HUES64 (cell line): ENCODE measurements around the gene PPARA.

Experiments used
- H3K27ac ChIP-seq: 2 replicates; pipeline ENCODE4 v1.7.0; 2013; ENCODE audit warnings: low read depth, low read length, inconsistent platforms
- H3K27me3 ChIP-seq: 2 replicates; pipeline ENCODE4 v1.6.1; 2013; ENCODE audit warnings: mild to moderate bottlenecking, low read length; ENCODE audit not compliant: insufficient read depth
- H3K36me3 ChIP-seq: 2 replicates; pipeline ENCODE4 v1.6.1; 2013; ENCODE audit warnings: mild to moderate bottlenecking, low read length; ENCODE audit not compliant: insufficient read depth
- H3K4me1 ChIP-seq: 2 replicates; pipeline ENCODE4 v1.6.1; 2013; ENCODE audit warnings: mild to moderate bottlenecking, low read length, moderate library complexity; ENCODE audit not compliant: insufficient read depth
- H3K4me3 ChIP-seq: 2 replicates; pipeline ENCODE4 v1.5.1; 2013; ENCODE audit warnings: mild to moderate bottlenecking, low read length, moderate library complexity
- H3K9ac ChIP-seq: 2 replicates; pipeline ENCODE4 v1.6.1; 2013; ENCODE audit warnings: mild to moderate bottlenecking, low read depth, low read length
- H3K9me3 ChIP-seq: 2 replicates; pipeline ENCODE4 v1.6.1; 2013; ENCODE audit warnings: low read depth, low read length; ENCODE audit not compliant: insufficient read depth
- WGBS: fragments of 150-250, 120-280 bp; methylation state at CpG from one replicate; pipeline ENCODE4 v1.1.7; 2013; ENCODE audit warnings: missing lambda C conversion rate; 5-methylcytosine and 5-hydroxymethylcytosine counted together

PPARA gene

DNA sequence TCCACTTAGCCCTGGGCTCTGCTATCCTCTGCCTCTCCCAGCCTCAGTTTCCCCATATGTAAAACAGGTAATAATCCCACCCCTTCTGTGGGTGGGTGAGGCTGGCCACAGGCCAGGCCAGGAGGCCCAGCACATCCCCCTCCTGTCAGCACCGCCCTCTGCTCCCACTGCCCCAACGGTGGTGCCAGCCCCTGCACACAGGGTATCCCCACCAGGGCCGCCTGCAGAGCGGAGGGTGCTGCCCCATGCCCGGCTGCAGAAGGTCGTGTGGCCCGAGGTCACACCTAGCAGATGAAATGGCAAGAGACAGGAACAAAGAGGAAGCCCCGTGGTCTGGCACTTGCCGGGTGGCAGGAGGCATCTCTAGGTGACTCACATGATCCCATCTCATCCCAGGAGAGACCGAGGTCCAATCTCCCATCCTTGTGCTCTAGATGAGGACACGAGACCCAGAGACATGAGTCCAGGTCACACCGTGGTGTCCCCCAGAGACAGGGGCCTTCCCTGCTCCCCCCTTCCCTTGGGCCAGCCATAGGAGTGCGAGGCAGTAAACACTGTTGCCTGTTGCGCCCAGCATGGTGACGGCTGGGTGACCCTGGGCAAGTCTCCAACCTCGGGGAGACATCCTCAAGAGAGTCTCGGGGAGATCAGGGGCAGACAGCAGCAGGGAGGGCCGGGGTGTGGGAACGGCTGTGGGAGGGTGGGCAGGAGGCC is 27.2 kb upstream of the PPARA start:
- Histone ChIP-seq H3K9ac (no peak overlapping the region), H3K4me3 (no peak overlapping the region), H3K4me1 (no peaks in the 10 kb centered on the region), H3K27ac (no peak overlapping the region), H3K27me3 (no peaks in the 10 kb centered on the region), H3K36me3 (no peaks in the 10 kb centered on the region), H3K9me3 (no peaks in the 10 kb centered on the region)
- 88% methylated on average over 19 of the region's 19 CpGs for WGBS

DNA sequence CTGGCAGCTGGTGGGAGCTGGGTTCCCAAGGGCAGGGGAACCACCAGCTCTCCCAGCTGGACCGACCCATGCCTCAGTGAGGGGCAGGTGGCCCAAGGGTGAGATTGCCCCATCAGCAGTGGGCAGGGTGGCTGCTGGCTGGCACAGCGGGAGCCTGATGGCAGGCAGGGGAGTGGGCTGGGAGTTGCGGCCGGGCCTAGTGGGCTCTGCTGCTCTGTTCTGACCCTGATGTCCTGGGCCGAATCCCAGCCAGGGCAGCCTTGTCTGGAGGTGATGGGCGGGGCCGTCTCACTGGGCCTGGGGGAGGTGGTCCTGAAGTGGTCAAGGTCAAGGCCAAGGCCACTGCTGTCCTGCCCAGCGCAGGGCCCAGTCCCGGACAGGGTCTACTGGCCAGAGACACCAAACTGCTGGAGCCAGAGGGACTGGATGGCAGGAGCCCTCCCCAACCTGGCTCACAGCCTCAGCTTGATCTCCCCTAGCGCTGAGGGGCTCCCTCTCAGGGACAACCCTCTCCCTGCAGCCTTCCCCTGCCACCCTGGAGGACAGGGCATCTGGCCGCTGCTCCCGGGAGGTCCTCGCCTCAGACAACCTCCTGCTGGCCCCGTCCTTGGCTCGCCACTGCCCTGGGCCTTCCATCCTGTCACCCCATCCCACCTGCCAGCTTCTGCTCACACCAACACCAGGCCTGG is 26.5 kb upstream of the PPARA start:
- no peak overlapping the region for H3K27ac ChIP-seq
- H3K9ac ChIP-seq = no peak overlapping the region
- no peaks in the 10 kb centered on the region for H3K9me3 ChIP-seq
- H3K4me3 ChIP-seq = no peak overlapping the region
- 89% methylated on average over 15 of the region's 15 CpGs for WGBS
- no peaks in the 10 kb centered on the region for H3K36me3 ChIP-seq
- no peaks in the 10 kb centered on the region for H3K27me3 ChIP-seq
- no peaks in the 10 kb centered on the region for H3K4me1 ChIP-seq

GRCh38 chr22:46124383-46125144 is 25.8 kb upstream of the PPARA start:
- Histone ChIP-seq H3K36me3 (no peaks in the 10 kb centered on the region), H3K4me3 (no peak overlapping the region), H3K9ac (no peak overlapping the region), H3K4me1 (no peaks in the 10 kb centered on the region), H3K9me3 (no peaks in the 10 kb centered on the region), H3K27ac (no peak overlapping the region), H3K27me3 (no peaks in the 10 kb centered on the region)
- WGBS = 93% methylated on average over 12 of the region's 12 CpGs

GRCh38 chr22:46125311-46125710 is 25.0 kb upstream of the PPARA start:
- H3K4me3 ChIP-seq = no peak overlapping the region
- H3K27me3 ChIP-seq = no peaks in the 10 kb centered on the region
- WGBS = 91% methylated on average over 7 of the region's 7 CpGs
- H3K4me1 ChIP-seq = no peaks in the 10 kb centered on the region
- H3K27ac ChIP-seq = no peak overlapping the region
- no peaks in the 10 kb centered on the region for H3K9me3 ChIP-seq
- H3K36me3 ChIP-seq = no peaks in the 10 kb centered on the region
- no peak overlapping the region for H3K9ac ChIP-seq

GRCh38 chr22:46125816-46126765 is 24.2 kb upstream of the PPARA start:
- Histone ChIP-seq H3K27me3 (no peaks in the 10 kb centered on the region), H3K4me3 (no peak overlapping the region), H3K4me1 (no peaks in the 10 kb centered on the region), H3K9ac (no peak overlapping the region), H3K9me3 (no peaks in the 10 kb centered on the region), H3K36me3 (no peaks in the 10 kb centered on the region), H3K27ac (no peak overlapping the region)
- WGBS = 93% methylated on average over 33 of the region's 33 CpGs

DNA sequence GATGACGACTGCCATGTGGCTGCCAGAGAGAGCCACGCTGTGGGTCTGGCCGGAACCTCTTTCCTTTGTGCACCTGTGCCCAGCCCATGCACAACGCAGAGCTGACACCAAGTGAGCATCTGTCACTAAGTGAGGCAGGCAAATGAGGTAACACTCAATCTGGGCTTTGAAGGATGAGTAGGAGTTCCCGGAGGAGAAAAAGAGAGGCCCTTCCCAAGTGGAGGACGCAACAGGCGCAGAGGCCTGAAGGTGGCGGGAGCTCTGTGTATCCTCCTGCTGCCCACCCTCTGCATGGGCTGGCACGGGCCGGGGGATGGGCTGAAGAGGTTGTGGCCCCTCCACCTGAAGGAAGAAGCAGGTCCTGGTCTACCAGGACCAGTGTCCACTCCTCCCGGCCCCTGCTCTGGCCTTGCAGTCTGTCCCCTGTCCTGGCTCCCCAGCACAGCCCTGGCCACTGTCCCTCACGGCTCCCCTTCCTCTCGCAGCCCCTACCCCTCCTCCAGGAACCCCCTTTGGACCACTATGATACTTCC is 23.4 kb upstream of the PPARA start:
- WGBS = 90% methylated on average over 13 of the region's 13 CpGs
- no peaks in the 10 kb centered on the region for H3K4me1 ChIP-seq
- no peaks in the 10 kb centered on the region for H3K9me3 ChIP-seq
- no peaks in the 10 kb centered on the region for H3K36me3 ChIP-seq
- no peak overlapping the region for H3K9ac ChIP-seq
- no peak overlapping the region for H3K4me3 ChIP-seq
- H3K27ac ChIP-seq = no peak overlapping the region
- H3K27me3 ChIP-seq = no peaks in the 10 kb centered on the region

DNA sequence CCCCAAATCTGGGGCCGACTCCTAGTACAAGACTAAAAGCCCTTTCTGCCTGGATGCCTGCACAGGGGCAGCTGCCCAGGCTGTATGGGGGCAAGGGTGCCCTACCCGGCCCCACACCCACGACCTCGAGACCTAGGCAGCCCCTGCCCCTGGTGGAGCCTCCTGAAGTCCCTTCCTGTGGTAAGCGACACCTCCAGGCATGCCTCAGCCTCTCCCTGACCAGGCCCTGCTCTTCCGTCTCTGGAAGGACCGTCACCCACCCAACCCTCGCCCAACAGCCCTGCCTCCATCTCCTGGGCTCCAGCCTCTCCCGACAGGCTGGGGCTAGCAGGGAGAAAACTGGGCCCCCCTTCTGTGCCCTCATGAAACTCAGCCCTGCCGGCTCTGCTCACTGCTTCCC is 22.8 kb upstream of the PPARA start:
- no peak overlapping the region for H3K4me3 ChIP-seq
- no peaks in the 10 kb centered on the region for H3K4me1 ChIP-seq
- H3K27me3 ChIP-seq = no peaks in the 10 kb centered on the region
- no peak overlapping the region for H3K27ac ChIP-seq
- 90% methylated on average over 10 of the region's 10 CpGs for WGBS
- no peaks in the 10 kb centered on the region for H3K9me3 ChIP-seq
- H3K9ac ChIP-seq = no peak overlapping the region
- H3K36me3 ChIP-seq = no peaks in the 10 kb centered on the region

GRCh38 chr22:46128606-46129005 is 21.7 kb upstream of the PPARA start:
- no peaks in the 10 kb centered on the region for H3K9me3 ChIP-seq
- H3K27ac ChIP-seq = no peak overlapping the region
- H3K36me3 ChIP-seq = no peaks in the 10 kb centered on the region
- H3K4me3 ChIP-seq = no peak overlapping the region
- no peaks in the 10 kb centered on the region for H3K27me3 ChIP-seq
- no peak overlapping the region for H3K9ac ChIP-seq
- no peaks in the 10 kb centered on the region for H3K4me1 ChIP-seq
- WGBS = 92% methylated on average over 12 of the region's 12 CpGs

GRCh38 chr22:46129390-46130041 is 20.8 kb upstream of the PPARA start:
- no peak overlapping the region for H3K27ac ChIP-seq
- 95% methylated on average over 26 of the region's 26 CpGs for WGBS
- H3K9me3 ChIP-seq = no peaks in the 10 kb centered on the region
- no peaks in the 10 kb centered on the region for H3K4me1 ChIP-seq
- no peaks in the 10 kb centered on the region for H3K27me3 ChIP-seq
- no peaks in the 10 kb centered on the region for H3K36me3 ChIP-seq
- no peak overlapping the region for H3K9ac ChIP-seq
- no peak overlapping the region for H3K4me3 ChIP-seq

- Histone ChIP-seq H3K9ac (no peak overlapping the region), H3K36me3 (no peaks in the 10 kb centered on the region), H3K9me3 (no peaks in the 10 kb centered on the region), H3K4me1 (no peaks in the 10 kb centered on the region), H3K27me3 (no peaks in the 10 kb centered on the region), H3K4me3 (no peak overlapping the region), H3K27ac (no peak overlapping the region)
- 47% methylated on average over 13 of the region's 13 CpGs for WGBS
Observed at GRCh38 chr22:46131151-46131587, 19.2 kb upstream of the PPARA start.
